ENCODE data around the gene CHKB.
"Not testable (repeated sequence)": the region's sequence is repeated elsewhere in the genome, so short reads cannot be mapped to it uniquely, and the experiment has no call there.

The CHKB gene

DNA sequence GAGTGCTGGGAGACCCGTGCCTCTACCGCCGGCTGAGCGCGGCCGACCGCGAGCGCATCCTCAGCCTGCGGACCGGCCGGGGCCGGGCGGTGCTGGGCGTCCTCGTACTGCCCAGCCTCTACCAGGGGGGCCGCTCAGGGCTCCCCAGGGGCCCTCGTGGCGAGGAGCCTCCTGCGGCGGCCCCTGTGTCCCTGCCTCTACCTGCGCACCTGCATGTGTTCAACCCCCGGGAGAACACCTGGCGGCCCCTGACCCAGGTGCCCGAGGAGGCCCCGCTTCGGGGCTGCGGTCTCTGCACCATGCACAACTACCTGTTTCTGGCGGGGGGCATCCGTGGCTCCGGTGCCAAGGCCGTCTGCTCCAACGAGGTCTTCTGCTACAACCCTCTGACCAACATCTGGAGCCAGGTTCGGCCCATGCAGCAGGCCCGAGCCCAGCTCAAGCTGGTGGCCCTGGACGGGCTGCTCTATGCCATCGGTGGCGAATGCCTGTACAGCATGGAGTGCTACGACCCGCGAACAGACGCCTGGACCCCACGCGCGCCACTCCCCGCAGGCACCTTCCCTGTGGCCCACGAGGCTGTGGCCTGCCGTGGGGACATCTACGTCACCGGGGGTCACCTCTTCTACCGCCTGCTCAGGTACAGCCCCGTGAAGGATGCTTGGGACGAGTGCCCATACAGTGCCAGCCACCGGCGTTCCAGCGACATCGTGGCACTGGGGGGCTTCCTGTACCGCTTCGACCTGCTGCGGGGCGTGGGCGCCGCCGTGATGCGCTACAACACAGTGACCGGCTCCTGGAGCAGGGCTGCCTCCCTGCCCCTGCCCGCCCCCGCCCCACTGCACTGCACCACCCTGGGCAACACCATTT lies 33.5 kb downstream of the CHKB start:
- no peak for DNase-seq (ENCODE audit: low read depth, low spot score)

DNA sequence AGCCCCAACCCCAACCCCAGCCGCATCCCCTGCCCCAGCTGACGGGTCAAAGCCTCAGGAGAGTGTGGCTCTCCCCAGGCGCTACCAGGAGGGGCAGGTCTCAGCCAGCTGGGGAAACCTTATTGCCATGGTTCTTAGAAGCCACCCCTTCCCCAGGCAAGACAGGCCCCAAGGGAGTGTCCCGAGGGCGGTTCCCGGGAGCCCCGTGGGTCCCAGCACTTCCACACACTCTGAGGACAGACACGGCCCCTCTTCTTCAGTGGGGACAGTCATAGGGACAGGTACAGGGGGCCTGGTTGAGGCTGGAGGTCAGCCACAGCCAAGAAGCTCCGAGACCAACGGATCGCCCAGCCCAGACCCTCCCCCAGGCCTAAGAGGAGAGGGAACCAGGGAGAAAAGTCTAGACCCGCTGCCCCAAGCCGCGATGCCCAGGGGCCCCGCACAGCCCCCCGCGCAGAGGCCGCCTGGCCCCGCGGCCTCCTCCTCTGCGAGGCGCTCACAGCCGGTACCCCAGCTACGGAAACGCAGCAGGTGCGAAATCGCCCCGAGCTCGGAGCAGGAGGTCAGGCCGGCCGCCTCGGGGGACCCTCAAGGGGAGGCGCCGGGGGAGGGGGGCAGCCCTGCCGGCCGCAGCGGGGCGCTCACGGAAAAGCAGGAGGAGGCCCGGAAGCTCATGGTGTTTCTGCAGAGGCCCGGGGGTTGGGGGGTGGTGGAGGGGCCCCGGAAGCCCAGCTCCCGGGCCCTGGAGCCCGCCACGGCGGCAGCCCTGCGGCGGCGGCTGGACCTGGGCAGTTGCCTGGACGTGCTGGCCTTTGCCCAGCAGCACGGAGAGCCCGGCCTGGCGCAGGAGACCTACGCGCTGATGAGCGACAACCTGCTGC lies 34.4 kb downstream of the CHKB start:
- no peak for DNase-seq (ENCODE audit: low read depth, low spot score)

DNA sequence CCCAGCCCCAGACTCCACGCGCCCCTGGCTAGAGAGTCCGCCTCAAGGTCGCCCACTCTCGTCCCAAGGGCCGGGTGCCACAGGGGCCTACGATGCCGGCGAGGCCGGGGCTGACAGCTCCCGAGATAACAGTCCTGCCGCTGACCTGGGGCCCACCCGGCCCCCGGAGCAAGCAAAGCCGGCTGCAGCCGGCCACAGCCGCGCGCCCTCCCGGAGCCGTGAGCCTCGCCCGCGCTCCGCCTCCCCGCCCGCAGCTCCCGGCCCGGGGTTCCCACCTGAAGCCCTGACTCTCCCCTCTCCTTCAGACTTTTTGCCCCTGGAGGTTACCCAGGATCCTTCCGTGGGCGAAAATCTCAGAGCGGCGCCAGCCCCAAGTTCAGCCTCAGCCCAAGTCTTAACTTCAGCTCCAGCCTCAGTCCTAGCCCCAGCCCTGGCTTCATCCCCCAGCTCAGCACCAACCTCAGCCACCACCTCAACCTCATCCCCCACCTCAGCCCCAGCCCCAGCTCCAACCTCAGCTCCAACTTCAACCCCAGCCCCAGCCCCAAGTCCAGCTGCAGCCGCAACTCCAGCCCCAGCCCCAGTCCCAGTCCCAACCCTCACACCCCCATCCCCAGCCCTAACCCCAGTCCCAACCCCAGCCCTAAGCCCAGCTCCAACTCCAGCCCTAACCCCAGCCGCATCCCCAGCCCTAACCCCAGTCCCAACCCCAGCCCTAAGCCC lies 35.2 kb downstream of the CHKB start:
- no peak for DNase-seq (ENCODE audit: low read depth, low spot score)

DNA sequence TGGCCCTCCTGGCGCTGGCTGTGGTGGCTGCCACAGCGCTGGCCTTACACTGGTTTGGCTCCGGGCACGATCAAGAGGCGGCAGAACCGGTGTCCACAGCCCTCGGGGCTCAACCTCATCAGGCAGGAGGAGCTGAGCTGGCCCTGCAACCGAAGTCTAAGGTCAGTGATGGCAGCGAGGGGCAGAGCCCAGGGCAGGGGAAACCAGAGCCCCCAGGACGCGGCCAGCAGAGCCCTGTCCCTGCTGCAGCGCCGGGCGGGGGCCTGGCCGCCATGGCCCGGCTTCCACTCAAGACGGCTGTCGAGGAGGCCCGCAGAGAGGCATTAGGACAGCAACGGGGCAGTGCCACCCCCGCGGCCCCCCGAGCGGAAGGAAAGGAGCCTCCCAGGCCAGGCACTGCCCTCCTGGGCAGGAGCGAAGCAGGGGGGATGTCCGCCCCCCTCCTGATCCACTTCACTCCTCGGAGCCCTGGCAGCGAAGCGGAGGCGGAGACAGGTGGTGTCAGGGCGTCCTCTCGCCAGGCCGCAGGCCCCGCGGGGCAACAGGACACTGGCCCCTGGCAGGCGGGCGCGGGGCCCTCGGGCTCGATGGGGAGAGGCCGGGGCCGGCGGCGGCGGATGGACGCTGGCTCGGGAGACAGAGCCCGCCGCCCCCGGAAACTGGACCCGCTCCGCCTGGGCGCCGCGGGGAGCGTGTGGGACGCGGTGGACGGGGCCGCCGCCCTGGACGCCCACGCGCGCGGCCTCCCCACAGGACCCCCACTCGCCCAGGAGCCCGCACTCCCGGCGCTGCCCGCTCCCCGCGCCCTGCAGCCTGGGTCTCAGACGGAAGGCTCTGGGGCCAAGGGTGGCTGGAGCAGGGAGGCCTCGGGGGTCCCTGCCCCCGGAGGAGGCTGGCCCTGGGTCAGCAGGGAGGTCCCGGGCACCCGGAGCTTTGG lies 36.1 kb downstream of the CHKB start:
- DNase-seq (ENCODE audit: low read depth, low spot score): no peak

DNA sequence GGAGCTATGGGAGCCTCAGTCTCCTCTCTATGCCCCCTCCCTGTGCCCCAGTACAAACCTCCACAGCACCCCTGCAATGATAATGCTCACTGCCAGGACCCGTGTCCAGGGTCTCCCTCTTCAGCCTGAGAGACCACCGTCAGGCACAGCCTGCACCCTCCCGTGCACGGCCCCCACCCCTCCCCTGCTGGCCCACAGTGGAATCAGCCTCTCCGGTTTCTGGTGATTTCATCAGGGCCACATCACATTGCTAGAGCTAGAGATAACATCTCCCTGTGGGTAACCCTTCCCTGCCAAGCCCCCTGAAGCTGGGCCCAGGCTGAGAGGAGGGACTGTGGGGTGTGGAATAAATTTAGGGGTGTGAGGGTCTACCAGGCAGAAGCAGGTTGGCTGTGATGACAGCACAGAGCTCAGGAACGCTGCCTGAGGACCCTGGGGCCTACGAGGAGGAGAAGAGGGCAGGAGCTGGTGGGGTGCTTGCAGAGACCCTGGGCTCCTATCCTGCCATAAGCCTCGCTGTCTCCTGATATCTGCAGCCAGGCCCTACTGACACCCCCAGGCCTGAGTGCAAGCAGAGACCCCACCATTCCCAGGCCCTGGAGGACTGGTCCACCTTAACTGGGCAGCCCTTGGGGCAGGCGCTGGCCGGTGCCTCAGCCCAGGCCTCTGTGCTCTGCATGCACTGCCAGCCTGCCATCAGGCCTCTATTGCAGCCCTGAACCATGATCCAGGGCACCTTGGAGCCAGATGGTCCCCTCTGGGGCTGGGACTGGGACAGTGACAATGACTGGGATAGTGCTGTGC lies 36.9 kb downstream of the CHKB start, which contains the start of gene KLHDC7B:
Gene KLHDC7B, plus strand, starts transcription at position 378 of the 804 bp plus-strand sequence. Its CDS starts 345 bp downstream, at position 723.
- DNase-seq (ENCODE audit: low read depth, low spot score): no peak

DNA sequence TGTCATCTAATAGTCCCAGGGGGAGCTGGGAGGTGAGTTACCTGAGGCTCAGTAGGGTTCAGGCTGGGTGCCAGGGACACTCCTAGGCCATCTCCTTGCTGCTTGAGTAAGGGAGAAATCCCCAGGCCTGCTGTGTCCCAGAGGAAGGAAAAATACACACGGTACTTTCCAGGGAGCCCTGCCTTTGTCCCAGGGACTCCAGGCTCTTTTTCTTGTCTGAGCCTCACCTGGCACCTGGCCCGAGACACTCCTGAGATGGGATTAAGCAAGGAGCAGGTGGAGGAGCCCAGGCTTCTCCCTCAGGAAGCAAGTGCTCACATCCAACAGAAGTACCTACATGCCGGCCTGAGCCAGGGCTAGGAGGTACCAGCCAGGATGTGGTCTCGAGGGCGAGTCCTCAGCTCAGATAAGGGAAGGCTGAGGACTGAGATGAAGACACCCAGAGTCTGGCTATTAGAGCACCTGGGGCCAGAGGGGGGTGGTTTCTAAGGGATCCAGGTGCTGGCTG lies 37.8 kb downstream of the CHKB start:
- DNase-seq (ENCODE audit: low read depth, low spot score): no peak

DNA sequence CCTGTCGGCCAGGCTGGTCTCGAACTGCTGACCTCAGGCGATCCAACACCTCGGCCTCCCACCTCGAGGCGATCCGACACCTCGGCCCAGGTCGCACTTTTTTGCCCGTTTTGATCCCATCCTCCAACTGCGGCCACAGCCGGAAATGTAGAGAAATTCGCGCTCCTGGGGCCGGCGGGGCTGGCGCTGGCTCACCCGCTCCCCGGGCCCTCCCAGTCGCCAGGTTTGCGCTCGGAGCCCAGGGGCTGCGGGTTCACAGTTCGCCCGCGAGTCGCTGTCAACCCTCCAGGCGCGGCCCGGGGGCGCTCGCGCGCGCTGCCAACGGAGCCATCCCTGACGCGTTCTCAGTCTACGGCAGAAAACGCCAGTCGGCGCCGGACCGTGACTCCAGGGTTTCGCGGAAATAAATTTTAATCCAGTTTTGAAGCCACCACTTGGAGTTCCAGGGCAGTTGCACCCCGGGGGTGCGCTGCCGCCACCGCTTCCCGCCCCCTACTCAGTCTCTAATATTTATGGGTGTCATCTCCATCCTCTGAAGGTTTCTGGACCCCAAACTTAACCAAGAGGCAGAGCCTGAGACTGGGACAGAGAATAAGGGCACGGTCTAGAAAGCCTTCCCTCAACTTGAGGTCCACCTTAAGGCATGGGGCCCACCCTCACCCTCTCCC lies 38.4 kb downstream of the CHKB start:
- DNase-seq (ENCODE audit: low read depth, low spot score): peak; percentile 77

DNA sequence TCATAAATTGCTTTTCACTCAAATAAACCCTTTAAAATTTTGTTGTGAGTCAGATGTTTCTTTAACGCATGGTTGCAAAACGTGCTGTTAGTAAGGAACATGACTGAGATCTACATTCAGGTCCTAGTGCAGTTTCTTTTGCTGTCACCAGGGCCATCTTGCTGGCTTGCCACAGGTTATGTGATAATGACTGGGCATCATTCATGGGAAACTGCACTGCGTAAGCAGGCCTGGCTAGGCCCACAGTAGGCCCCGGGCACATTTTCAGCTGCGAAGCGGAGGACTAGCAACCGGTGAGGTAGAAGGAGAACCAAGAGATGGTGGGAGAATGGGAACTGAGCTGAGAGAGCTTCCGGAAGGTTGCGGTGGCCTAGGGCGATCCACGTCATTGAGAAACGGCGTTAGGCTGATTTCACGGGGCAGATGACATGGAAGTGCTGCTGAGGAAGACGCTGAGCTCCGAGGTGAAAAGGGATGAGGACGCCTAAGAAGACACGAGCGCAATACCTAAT lies 40.2 kb downstream of the CHKB start:
- DNase-seq (ENCODE audit: low read depth, low spot score): no peak

DNA sequence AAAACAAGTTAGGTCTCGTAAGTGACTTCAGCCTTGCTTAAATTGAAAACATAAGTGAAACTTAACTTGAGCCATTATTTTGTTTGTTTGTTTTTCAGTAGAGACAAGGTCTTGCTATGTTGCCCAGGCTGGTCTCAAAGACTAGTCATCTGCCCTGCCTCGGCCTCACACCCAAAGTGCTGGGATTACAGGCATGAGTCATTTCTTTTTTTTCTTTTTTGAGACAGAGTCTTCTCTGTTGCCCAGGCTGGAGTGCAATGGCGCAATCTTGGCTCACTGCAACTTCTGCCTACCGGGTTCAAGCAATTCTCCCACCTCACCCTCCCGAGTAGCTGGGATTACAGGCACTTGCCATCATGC lies 41.0 kb downstream of the CHKB start:
- DNase-seq (ENCODE audit: low read depth, low spot score): not testable (repeated sequence)

DNA sequence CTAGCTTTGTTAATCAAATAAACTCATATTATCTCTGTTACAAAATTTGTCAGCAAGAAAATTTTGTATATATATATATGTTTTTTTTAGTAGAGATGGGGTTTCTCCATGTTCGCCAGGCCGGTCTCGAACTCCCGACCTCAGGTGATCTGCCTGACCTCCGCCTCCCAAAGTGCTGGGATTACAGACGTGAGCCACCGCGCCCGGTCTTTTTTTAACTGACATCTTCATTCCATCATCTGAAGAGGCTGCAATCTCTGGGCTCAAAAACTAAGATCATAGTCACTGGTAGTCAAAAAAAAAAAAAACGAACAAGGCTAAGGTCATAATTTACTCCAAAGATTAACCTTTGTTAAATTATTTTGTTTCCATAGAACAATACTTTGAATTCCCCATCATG lies 42.3 kb downstream of the CHKB start:
- DNase-seq (ENCODE audit: low read depth, low spot score): no peak

DNA sequence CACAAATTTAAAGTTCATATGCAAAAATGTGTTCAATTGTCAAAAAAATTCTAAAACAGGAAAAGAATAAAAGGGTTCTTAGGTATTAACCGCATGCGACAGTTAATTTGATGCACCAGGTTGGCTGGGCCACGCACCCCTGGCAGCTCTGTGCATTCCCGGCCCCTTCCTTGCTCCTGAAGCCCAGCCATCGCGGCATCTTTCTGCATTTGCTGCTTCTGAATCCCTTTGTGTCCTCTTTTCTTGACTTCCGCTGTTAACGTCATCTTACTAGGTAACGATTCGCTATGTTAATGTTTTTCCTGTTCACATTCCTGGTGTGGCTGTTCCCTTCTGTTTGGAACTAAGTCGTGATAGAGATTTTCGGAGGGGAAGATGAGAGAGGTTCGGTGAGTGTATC lies 44.9 kb downstream of the CHKB start:
- no peak for DNase-seq (ENCODE audit: low read depth, low spot score)

DNA sequence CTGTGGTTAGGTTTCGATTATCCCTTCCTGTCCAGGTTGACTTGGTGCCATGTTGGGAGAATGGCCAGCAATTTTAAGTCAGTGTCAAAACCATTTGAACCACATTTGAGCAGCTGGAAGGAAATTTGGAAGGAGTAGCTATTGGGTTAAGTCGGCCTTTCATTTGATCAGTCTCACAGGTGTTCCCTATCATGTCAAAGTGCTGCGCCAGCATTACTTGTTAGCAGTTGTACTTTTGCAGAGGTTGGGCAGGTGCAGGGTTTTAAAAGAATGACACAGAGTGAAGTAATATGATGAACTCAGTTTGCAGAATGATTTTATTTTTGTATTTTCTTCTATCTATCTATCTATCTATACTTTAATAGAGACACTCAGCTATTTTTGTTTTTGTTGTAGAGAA lies 46.4 kb downstream of the CHKB start:
- DNase-seq (ENCODE audit: low read depth, low spot score): no peak

DNA sequence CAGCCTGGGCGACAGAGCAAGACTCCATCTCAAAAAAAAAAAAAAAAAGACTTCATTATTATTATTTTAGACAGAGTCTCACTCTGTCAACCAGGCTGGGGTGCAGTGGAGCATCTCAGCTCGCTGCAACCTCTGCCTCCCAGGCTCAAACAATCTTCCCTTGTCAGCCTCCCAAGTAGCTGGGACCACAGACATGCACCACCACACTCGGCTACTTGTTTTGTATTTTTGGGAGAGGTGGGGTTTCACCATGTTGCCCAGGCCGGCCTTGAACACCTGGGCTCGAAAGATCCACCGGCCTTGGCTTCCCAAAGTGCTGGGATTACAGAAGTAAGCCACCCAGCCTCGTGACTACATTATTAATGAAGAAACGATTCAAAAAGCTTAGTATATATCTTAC lies 47.5 kb downstream of the CHKB start:
- DNase-seq (ENCODE audit: low read depth, low spot score): no peak

DNA sequence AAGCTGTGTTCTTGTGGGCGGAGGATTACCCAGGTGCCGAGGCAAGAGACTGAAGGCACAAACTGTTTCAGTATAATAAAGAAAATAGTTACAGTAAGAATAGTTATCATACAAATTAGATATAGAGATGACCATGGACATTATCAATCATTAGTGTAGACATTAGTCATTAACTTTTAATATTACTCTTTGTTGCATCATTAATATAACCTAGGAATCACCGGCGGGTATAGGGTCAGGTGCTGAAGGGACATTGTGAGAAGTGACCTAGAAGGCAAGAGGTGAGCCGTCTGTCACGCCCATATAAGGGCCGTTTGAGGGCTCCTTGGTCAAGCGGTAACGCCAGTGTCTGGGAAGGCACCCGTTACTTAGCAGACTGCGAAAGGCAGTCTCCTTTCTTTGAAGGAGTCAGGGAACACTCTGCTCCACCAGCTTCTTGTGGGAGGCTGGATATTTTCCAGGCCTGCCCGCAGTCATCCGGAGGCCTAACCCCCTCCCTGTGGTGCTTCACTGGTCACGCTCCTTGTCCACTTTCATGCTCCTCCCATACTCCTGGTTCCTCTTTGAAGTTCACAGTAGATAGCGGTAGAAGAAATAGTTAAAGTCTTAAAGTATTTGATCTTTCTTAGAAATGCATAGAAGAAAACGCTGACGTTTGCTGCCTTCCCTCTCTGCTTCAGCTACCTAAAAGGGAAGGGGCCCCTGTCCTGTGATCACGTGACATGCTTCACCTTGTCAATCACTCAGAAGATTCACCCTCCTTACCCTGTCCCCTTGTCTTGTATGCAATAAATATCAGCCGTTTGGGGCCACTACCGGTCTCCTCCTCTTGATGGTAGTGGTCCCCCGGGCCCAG lies 48.6 kb downstream of the CHKB start:
- DNase-seq (ENCODE audit: low read depth, low spot score): peak; percentile 34

DNA sequence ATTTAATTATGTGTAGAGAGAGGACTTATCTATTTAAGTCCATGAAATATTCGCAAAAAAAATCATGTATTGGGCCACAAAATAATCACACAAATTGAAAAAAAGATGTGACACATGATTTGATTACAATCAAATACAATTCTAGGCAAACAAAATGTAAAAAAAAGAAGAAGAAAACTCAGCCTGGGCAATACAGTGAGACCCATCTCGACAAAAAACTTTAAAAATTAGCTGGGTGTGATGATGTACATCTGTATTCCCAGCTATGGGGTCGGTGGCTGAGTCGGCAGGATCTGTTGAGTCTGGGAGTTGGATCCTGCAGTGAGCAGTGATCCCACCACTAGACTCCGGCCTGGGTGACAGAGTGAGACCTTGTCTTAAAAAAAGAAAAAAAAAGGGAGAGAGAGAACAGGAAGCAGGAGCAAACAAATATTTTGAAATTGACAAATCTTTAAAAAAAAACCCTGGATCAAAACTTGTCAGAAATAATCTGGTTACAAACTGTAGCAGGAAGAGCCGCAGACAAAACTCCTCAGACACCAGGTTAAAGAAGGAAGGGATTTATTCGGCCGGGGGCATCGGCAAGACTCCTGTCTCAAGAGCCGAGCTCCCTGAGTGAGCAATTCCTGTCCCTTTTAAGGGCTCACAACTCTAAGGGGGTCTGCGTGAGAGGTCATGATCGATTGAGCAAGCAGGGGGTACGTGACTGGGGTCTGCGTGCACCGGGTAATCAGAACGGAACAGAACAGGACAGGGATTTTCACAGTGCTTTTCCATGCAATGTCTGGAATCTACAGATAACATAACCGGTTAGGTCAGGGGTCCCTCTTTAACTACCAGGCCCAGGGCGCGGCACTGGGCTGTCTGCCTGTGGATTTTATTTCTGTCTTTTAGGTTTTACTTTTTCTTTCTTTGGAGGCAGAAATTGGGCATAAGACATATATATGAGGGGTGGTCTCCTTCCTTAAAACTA lies 49.5 kb downstream of the CHKB start:
- no peak for DNase-seq (ENCODE audit: low read depth, low spot score)

DNA sequence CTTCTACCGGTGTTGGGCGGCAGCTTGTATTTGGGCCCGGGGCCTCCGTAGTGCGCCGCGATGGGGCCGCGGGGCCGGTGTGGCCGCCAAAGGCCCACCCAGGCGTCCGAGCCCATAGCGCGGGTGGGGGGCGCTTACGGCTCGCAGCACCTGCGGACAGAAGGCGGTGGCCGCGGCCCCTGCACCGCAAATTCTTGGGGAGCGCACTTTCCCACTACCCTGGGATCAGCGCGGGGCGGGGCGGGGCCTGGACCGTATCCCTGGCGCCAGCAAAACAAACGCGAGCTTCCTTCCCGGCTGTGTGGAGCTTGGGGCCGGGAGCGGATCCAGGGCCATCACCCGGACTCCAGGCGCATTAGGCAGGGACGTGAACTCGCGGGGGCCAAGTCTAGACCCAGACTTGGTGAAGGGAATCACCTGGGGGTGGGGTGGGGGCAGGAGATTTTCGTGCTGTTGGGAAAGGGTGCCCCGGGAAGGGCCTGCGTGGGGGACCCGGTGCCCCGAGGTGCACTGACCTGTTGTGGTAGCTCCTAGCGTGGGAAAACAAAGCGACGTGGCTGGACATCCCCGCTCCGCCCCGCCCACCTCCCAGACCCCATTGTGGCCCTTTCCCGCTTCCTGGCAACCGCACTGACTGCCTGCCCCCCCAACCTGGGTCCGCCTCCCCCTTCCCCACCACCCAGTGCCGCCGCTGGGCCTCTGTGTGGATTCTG lies 50.5 kb downstream of the CHKB start:
- peak; percentile 68 for DNase-seq (ENCODE audit: low read depth, low spot score)

All from astrocyte of the hippocampus (primary cell).